Activated CD8-positive, alpha-beta memory T cell treated with anti-CD3 and anti-CD28 coated beads for 48 hours (primary cell): ENCODE results near the gene CYB561D2.
"Not testable (repeated sequence)": the region's sequence is repeated elsewhere in the genome, so short reads cannot be mapped to it uniquely, and the experiment has no call there.

Source experiments
- DNase-seq, 3 experiments: peaks; one replicate each; pipeline ENCODE4 v3.0.0-alpha.2; 2020; ENCODE audit warnings: low read depth in 2 of 3, low spot score in 2 of 3

The CYB561D2 gene

GRCh38 chr3:50350527-50351322 is at the start of gene CYB561D2, which contains the start of gene NPRL2:
TSS of gene CYB561D2 (plus strand) at chr3:50350862. CDS start at chr3:50351434, 572 bp downstream.
TSS of gene NPRL2 (minus strand) at chr3:50350775. CDS start at chr3:50350652, 123 bp downstream.
- DNase-seq: peak; percentile 95 to 99 (median 97)

GRCh38 chr3:50302095-50303012 is 48.3 kb upstream of the CYB561D2 start:
- DNase-seq: no peak

- no peak for DNase-seq
These were observed 47.4 kb upstream of the CYB561D2 start, which contains the start of gene HYAL1 for GRCh38 chr3:50303013-50303815. TSS of gene HYAL1 (minus strand) at chr3:50303574. CDS start at chr3:50302956, 618 bp downstream.

GRCh38 chr3:50304601-50305000 is 46.1 kb upstream of the CYB561D2 start:
- DNase-seq: no peak

DNA sequence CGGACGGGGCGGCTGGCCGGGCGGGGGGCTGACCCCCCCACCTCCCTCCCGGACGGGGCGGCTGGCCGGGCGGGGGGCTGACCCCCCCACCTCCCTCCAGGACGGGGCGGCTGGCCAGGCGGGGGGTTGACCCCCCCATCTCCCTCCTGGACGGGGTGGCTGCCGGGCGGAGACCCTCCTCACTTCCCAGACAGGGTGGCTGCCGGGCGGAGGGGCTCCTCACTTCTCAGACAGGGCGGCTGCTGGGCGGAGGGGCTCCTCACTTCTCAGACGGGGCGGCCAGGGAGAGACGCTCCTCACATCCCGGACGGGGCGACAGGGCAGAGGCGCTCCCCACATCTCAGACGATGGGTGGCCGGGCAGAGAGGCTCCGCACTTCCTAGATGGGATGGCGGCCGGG is 38.6 kb upstream of the CYB561D2 start:
- not testable (repeated sequence) for DNase-seq

- no peak for DNase-seq
These were observed 36.3 kb upstream of the CYB561D2 start for GRCh38 chr3:50314342-50314741.

GRCh38 chr3:50314816-50315215 is 35.8 kb upstream of the CYB561D2 start:
- DNase-seq: no peak

DNA sequence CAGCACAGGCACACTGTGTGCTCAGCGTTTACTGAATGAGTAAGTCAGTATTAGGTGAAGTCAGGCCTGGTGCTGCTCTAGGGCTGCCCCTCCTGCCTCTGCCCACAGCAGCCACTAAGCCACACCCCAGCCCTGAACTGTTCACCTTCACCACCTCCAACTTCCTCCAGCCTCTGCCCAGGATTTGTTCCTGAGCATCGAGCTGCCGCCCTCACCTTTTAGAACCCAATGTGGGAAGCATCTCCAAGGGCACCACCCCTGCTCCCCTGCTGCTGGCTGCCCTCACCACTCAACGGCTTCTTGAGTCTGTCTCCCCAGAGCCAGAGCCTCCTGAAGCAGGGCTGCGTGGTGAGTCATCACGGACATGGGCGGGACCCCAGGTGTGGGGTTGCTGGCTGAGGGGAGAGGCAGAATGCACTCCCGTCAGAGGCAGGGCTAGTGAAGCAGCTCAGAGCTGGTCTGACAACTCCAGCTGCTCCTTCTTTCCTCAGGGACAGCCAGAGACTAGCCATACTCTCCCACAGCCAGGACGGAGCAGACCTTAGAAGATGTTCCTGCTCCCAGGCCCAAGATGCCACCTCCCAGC is 33.9 kb upstream of the CYB561D2 start:
- no peak for DNase-seq

GRCh38 chr3:50317300-50317699 is 33.4 kb upstream of the CYB561D2 start:
- no peak for DNase-seq

DNA sequence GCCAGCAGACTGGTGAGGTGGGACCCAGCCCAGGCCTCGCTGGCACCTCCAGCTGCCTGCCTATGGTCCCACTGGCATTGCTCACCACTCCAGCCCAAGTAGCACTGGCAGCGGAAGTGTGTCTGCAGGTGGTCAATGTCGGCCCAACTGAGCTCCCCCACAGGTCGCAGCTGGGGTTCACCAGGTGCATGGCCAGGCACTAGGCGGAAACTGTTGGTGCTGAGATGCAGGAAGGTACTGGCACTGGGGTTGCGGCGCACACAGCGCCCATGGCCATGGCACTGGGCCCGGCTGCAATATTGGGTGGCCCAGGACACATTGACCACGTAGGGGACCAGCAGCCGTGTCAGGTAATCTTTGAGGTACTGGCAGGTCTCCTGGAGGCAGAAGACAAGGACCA is 32.5 kb upstream of the CYB561D2 start:
- DNase-seq: no peak

DNA sequence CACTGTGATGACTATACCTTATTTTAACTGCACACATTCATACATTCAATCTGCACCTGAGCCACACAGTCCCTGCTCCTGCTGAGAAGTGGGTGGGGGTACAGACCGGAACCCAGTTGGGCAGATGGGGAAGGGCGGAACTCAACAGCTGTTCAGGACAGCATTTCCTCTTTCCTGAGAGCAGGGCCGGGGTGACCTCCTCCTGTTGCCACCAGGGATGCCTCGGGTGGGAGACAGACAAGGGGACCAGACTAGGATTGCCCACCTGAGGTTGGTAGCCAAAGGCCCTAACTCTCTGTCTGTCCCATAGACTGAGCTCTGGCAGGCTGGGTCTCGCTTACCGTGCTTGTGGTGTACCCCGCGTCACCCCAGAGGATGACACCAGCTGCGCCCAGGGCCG is 32.0 kb upstream of the CYB561D2 start:
- no peak for DNase-seq

GRCh38 chr3:50319181-50319893 is 31.3 kb upstream of the CYB561D2 start:
- no peak for DNase-seq

GRCh38 chr3:50319894-50320625 is 30.6 kb upstream of the CYB561D2 start:
- DNase-seq: no peak

GRCh38 chr3:50320853-50321335 is 29.8 kb upstream of the CYB561D2 start:
- no peak for DNase-seq

DNA sequence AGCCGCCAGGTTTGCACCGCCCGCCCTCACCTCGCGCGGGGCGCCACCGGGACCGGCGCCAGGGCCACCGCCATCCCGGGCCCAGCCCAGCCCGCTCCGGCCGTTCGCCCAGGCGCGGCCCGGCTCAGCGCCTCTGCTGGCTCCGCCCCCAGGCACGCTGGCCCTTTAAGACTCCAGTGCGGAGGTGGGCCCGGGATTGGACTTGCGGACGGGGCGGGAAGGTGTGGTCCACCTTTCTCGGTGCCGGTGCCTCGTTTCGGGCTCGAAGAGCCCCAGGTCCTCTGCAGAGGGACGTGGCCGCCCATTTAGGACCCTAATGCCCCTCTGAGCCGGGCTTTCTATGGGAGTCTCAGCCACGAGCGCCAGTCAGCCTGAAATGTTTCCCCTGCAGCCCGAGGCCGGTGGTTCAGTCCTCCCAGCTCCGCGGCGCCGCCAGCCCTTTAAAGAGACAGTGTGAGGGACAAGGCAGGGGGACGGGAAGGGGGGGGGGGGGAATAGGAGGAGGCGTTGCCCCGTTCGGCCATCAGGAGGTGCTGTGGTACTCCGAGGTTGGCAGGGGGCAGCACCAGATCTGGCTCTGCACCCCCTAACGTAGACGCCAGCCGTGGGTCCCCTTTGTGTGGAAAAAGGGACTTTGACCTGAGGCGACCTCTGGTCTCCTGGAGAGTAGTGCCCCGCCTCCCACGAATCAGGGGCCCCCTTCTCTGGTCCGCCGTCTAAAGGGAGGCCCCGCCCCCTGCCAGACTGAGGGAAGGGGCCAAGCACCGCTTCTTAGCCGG is 29.1 kb upstream of the CYB561D2 start:
- DNase-seq: peak in 2 of 3 experiments; percentile 67 to 78

GRCh38 chr3:50322115-50322385 is 28.6 kb upstream of the CYB561D2 start:
- no peak for DNase-seq

DNA sequence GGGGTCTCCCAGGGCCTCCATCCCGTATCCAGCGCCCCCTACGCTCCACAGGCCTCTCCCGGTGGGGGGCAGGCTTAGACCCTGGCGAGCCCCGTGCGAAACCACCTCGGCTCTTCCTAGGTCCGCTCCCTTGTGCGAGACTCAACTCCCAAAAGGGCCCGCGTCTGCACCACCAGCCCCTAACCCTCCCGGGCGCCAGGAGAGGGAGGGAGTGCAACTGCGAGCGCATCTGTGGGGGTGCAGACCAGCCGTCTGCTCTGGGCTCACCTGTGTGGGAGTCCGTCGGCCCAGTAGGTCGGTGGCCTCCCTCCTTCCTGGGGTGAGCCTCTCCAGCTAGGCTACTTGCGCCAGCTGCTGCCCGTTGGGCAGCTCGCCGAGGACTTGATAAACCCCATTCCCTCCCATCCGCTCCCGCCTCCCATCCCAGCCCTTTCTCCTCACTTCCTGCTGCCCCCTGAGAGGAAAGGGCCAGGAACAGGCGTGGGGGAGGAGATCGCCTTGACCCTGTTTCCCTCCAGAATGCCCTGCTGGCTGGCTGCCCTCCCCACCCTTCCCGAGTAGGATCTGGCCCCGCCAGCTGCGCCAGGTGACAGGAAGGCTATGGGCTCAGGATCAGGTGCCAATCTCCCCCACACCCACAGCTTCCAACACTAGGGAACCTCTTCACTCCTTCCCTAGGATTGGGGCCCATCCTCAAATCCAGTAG is 28.1 kb upstream of the CYB561D2 start, which contains the start of gene HYAL2:
TSS of gene HYAL2 (minus strand) at position 360 of the 706 bp plus-strand sequence. CDS start 2,256 bp downstream, outside the sequence.
- no peak for DNase-seq

DNA sequence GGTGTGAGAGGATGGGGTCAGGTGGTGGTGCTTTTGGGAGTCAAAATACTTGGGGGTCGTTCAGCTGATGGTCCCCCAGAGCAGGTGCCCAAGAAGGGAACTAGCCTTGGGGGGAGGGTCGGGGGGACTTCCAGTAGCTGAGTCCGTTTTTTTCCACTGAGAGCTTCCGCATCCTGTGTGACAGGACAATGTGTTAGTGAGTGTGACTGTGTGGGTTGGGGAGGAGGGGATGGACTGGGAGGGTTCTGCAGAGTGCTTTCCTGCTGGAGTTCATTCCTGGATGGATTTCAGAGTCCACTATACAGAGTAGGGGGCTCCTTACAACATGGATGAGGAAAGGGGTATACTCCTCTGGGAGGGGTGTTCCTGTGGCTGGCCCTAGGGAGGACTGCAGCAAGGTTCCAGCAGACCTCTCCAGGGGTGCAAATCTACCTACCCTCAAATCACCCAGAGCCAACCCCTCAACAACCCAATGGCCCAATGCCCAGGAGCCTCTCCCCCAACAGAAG is 27.5 kb upstream of the CYB561D2 start:
- DNase-seq: no peak
